ENCODE data around the gene OR2A7. TPM values are rescaled to one million over a fixed set of nuclear protein-coding genes. Genes with fewer than 3 reads are reported as not detected.
A peak's percentile ranks its signal among the peaks of the same experiment; 100 is the strongest.
"Not testable (repeated sequence)": the region's sequence is repeated elsewhere in the genome, so short reads cannot be mapped to it uniquely, and the experiment has no call there.

Gene OR2A7
- total RNA-seq = 1 to 10 TPM; 1.5 to 5.6 (median 3.5) TPM
- long read RNA-seq = 0 reads

GRCh38 chr7:144264692-144265091 is at the start of gene OR2A7:
OR2A7 (minus strand) TSS chr7:144264792; CDS start chr7:144259628, 5,164 bp downstream.
- intact Hi-C loops (cut with DNase I); H3K27me3 ChIP-seq; H3K4me1 ChIP-seq; H3K9me3 ChIP-seq; H3K4me3 ChIP-seq; H3K27ac ChIP-seq; DNase-seq; ATAC-seq; H3K36me3 ChIP-seq: not testable (repeated sequence)
- WGBS (ENCODE audit: insufficient coverage, low coverage, low lambda C conversion rate, missing lambda C conversion rate) = 98% methylated on average over 5 of the region's 7 CpGs

- H3K4me3 ChIP-seq; DNase-seq; H3K36me3 ChIP-seq; H3K9me3 ChIP-seq; H3K27me3 ChIP-seq; H3K27ac ChIP-seq; intact Hi-C loops (cut with DNase I); H3K4me1 ChIP-seq; ATAC-seq: not testable (repeated sequence)
- 100% methylated on average over 1 of the region's 2 CpGs for WGBS (ENCODE audit: insufficient coverage, low coverage, low lambda C conversion rate, missing lambda C conversion rate)
Measured at GRCh38 chr7:144311872-144312469, 47.4 kb upstream of the OR2A7 start, which contains the start of gene OR2A1. OR2A1 (plus strand) TSS chr7:144312419; CDS start chr7:144318125, 5,706 bp downstream.

GRCh38 chr7:144311218-144311617 is 46.6 kb upstream of the OR2A7 start:
- H3K9me3 ChIP-seq; DNase-seq; H3K27ac ChIP-seq; H3K27me3 ChIP-seq; H3K4me3 ChIP-seq; H3K36me3 ChIP-seq; intact Hi-C loops (cut with DNase I); H3K4me1 ChIP-seq; ATAC-seq: not testable (repeated sequence)
- 83% methylated on average over 1 of the region's 2 CpGs for WGBS (ENCODE audit: insufficient coverage, low coverage, low lambda C conversion rate, missing lambda C conversion rate)

- H3K9me3 ChIP-seq; H3K4me1 ChIP-seq; H3K36me3 ChIP-seq; intact Hi-C loops (cut with DNase I); DNase-seq; H3K27ac ChIP-seq; H3K4me3 ChIP-seq; H3K27me3 ChIP-seq: not testable (repeated sequence)
- peak in 2 of 4 donors; percentile 28 to 30 for ATAC-seq
- WGBS (ENCODE audit: insufficient coverage, low coverage, low lambda C conversion rate, missing lambda C conversion rate) = no CpG with 5 or more reads among the region's 2 CpGs
Measured at GRCh38 chr7:144309702-144310101, 45.1 kb upstream of the OR2A7 start.

GRCh38 chr7:144305156-144305555 is 40.6 kb upstream of the OR2A7 start:
- H3K27me3 ChIP-seq; intact Hi-C loops (cut with DNase I); H3K36me3 ChIP-seq; H3K4me1 ChIP-seq; H3K27ac ChIP-seq; H3K9me3 ChIP-seq; H3K4me3 ChIP-seq; DNase-seq; ATAC-seq: not testable (repeated sequence)
- no CpG with 5 or more reads among the region's 2 CpGs for WGBS (ENCODE audit: insufficient coverage, low coverage, low lambda C conversion rate, missing lambda C conversion rate)

GRCh38 chr7:144303607-144304006 is 39.0 kb upstream of the OR2A7 start:
- H3K9me3 ChIP-seq; intact Hi-C loops (cut with DNase I); H3K27me3 ChIP-seq; H3K36me3 ChIP-seq; DNase-seq; H3K27ac ChIP-seq; H3K4me3 ChIP-seq; H3K4me1 ChIP-seq; ATAC-seq: not testable (repeated sequence)
- WGBS (ENCODE audit: insufficient coverage, low coverage, low lambda C conversion rate, missing lambda C conversion rate) = no CpG with 5 or more reads among the region's 5 CpGs

- H3K27me3 ChIP-seq; H3K36me3 ChIP-seq; H3K4me3 ChIP-seq; H3K9me3 ChIP-seq; H3K27ac ChIP-seq; H3K4me1 ChIP-seq; intact Hi-C loops (cut with DNase I); ATAC-seq; DNase-seq: not testable (repeated sequence)
- no CpG with 5 or more reads among the region's 1 CpG for WGBS (ENCODE audit: insufficient coverage, low coverage, low lambda C conversion rate, missing lambda C conversion rate)
Measured at GRCh38 chr7:144302578-144303303, 38.1 kb upstream of the OR2A7 start.

GRCh38 chr7:144293794-144294499 is 29.4 kb upstream of the OR2A7 start:
- ATAC-seq (peak; percentile 98 to 99 (median 98)), DNase-seq (peak in 1 of 3 donors; percentile 59)
- H3K36me3 ChIP-seq; intact Hi-C loops (cut with DNase I); H3K27me3 ChIP-seq; H3K27ac ChIP-seq; H3K4me1 ChIP-seq; H3K4me3 ChIP-seq; H3K9me3 ChIP-seq: not testable (repeated sequence)
- no CpG with 5 or more reads among the region's 60 CpGs for WGBS (ENCODE audit: insufficient coverage, low coverage, low lambda C conversion rate, missing lambda C conversion rate)

- ATAC-seq; H3K36me3 ChIP-seq; H3K4me1 ChIP-seq; H3K27ac ChIP-seq; H3K9me3 ChIP-seq; intact Hi-C loops (cut with DNase I); H3K4me3 ChIP-seq; H3K27me3 ChIP-seq; DNase-seq: not testable (repeated sequence)
- WGBS (ENCODE audit: insufficient coverage, low coverage, low lambda C conversion rate, missing lambda C conversion rate) = 63% methylated on average over 3 of the region's 14 CpGs
Measured at GRCh38 chr7:144292384-144293161, 28.0 kb upstream of the OR2A7 start.

- H3K9me3 ChIP-seq; intact Hi-C loops (cut with DNase I); H3K27me3 ChIP-seq; H3K4me1 ChIP-seq; H3K36me3 ChIP-seq; H3K4me3 ChIP-seq; DNase-seq; ATAC-seq; H3K27ac ChIP-seq: not testable (repeated sequence)
- 44% methylated on average over 2 of the region's 4 CpGs for WGBS (ENCODE audit: insufficient coverage, low coverage, low lambda C conversion rate, missing lambda C conversion rate)
Measured at GRCh38 chr7:144291607-144292006, 27.0 kb upstream of the OR2A7 start.
